Stimulated activated CD4-positive, alpha-beta T cell treated with anti-CD3 and anti-CD28 coated beads, Interleukin-15, amount 100 ng/mL, for 1 hour (primary cell): ENCODE measurements around the gene IRF2BP2.
"Not testable (repeated sequence)": the region's sequence is repeated elsewhere in the genome, so short reads cannot be mapped to it uniquely, and the experiment has no call there.

ENCODE experiments used
- DNase-seq, 2 donors: peaks; one replicate each; pipeline ENCODE4 v3.0.0-alpha.2; 2020; ENCODE audit warnings: low read depth in 1 of 2, low spot score in 1 of 2

IRF2BP2 gene

DNA sequence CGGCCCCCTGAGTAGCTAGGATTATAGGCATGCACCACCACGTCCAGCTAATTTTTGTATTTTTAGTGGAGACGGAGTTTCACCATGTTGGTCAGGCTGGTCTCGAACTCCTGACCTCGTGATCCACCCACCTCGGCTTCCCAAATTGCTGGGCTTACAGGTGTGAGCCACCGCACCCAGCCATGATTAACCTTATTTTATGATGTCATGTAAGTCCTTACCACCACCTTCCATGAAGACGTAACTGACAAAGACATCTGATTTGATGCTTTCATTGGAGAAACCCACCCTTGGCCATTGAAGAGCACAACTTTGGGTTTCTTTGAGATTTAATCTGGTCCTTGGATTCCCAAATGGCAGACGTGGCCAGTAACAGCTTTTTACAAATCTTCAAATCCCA lies 24.9 kb upstream of the IRF2BP2 start:
- not testable (repeated sequence) for DNase-seq

GRCh38 chr1:234634387-234634786 lies 24.4 kb upstream of the IRF2BP2 start:
- DNase-seq: no peak

- DNase-seq: no peak
These were observed 23.4 kb upstream of the IRF2BP2 start for GRCh38 chr1:234633246-234634003.

DNA sequence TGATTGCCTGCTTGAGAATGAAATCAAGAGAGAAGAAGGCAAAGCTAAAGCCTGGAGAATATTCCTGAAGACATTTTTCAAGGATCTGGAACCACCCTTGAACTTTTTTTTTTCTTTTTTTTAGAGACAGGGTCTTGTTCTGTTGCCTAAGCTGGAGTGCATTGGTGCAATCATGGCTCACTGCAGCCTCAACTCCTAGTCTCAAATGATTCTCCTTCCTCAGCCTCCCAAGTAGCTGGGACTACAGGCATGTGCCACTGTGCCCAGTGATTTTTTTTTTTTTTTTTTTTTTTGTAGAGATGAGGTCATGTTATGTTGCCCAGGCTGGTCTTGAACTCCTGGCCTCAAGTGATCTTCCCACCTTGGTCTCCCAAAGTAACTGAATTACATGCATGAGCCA lies 22.2 kb upstream of the IRF2BP2 start:
- DNase-seq: no peak

DNA sequence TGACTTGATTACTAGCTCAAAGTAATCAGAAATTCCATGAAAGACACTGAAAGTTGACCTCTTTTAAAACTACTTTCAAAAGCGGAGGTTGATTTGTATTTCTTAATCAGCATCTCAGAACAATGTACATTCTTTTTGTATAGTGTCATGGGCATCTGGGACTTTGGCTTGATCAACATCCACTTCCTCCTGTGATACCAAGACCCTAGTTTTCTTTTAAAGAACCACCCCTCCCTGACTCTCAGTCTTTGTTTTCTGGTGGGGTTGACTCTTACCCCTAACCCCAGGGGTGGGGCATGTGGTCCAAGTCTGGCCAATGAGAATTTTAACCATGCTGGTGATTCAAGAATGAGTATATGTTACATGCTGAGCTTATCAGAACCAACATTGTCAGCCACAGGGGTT lies 21.7 kb upstream of the IRF2BP2 start:
- DNase-seq: no peak

GRCh38 chr1:234629026-234629425 lies 19.0 kb upstream of the IRF2BP2 start:
- no peak for DNase-seq

DNA sequence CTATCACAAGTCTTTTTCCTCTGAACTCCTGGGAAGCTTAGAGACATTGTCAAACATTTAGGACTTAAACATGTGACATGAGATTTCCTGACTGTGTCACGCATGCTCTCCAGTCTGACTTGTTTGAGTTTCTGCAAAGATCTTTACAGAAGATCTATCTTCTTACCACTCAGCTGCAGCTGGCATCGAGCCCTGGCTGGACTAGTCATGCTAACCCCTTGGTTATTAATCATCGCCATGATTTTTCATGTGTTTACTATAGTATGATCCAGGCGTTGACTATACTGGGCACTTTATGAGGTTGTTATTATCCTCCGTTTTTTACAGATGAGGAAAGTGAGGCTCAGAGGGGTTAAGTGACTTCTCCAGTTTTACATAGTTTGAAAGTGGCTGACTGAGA lies 18.1 kb upstream of the IRF2BP2 start:
- no peak for DNase-seq

- no peak for DNase-seq
These were observed 17.3 kb upstream of the IRF2BP2 start for GRCh38 chr1:234627009-234627950.

- no peak for DNase-seq
These were observed 16.4 kb upstream of the IRF2BP2 start for GRCh38 chr1:234626391-234626790.

- DNase-seq: no peak
These were observed 14.7 kb upstream of the IRF2BP2 start for GRCh38 chr1:234624724-234625117.

DNA sequence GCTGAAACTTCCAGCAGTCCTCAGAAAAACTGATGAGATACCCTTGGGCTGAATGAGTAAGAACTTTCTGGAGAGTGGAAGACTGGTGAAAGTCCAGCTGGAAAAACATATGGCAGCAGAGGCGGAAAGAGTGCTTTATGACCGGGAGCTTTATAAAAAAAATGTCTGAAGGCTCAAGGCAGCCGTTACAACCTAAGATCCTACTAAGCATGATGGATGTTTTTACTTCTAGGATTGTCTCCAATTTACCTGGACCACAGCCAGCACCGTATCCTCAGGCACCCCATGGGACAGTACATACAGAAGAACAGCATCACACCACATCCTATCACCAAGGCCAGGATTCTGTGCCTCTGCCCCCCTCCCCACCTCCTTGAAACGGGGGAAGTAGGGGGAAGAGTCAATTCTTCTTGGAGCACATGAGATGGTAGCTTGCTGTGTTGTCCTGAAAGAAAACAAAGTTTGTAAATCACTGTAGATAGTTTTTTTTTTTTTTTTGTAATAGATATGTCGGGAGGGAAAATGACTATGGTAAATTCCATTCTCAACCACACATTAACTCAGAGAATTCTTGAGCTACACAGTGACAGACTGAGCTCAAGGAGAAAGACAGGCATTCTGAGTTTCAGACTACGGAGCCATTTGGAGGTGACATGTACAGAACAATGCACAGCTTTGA lies 11.8 kb upstream of the IRF2BP2 start:
- no peak for DNase-seq

GRCh38 chr1:234621127-234621468 lies 11.1 kb upstream of the IRF2BP2 start:
- no peak for DNase-seq

DNA sequence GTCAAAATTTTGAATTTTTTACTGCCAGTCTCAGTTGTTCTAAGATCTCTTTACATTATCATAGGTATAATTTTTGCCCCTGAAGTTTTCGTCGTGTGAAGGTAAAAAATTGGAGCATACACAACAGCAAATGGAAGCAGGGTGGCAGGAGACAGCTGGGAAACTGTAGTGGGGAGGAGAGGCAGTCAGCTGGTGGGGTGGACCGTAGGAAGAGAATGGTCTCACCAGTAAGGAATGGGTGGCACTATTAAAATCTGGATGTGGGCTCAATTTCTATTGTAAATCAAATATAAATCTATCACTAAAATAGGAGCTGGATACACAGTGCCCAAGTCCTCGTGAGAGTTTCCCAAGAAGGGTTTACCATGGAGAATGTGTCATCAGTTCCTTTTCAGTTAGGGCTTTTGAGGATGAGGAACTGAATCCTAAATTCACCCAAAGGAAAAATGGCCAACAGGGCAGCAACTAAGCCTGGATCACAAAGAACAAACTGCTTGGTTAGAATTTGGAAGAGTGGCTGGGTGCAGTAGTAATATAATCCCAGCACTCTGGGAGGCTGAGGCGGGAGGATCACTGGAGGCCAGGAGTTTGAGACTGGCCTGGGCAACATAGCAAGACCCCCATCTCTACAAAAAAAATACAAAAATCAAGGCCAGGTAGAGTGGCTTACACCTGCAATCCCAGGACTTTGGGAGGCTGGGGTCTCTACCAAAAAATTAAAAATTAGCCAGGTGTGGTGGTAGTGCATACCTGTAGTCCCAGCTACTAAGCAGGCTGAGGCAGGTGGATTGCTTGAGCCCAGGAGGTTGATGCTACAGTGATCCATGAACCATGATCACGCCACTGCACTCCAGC lies 10.5 kb upstream of the IRF2BP2 start:
- no peak for DNase-seq

- no peak for DNase-seq
These were observed 9.8 kb upstream of the IRF2BP2 start for GRCh38 chr1:234619794-234620247.

GRCh38 chr1:234619071-234619480 lies 9.1 kb upstream of the IRF2BP2 start:
- no peak for DNase-seq

GRCh38 chr1:234618737-234619049 lies 8.7 kb upstream of the IRF2BP2 start:
- DNase-seq: no peak

GRCh38 chr1:234617986-234618736 lies 8.2 kb upstream of the IRF2BP2 start:
- no peak for DNase-seq

- no peak for DNase-seq
These were observed 7.4 kb upstream of the IRF2BP2 start for GRCh38 chr1:234617131-234617985.

- no peak for DNase-seq
These were observed 6.7 kb upstream of the IRF2BP2 start for GRCh38 chr1:234616644-234617043.
